ENCODE data around the gene ZNF333. TPM values are rescaled to one million over a fixed set of nuclear protein-coding genes. Genes with fewer than 3 reads are reported as not detected.

Gene ZNF333
- total RNA-seq: 10 to 100 TPM; 28.5 to 31.6 (median 29.4) TPM

DNA sequence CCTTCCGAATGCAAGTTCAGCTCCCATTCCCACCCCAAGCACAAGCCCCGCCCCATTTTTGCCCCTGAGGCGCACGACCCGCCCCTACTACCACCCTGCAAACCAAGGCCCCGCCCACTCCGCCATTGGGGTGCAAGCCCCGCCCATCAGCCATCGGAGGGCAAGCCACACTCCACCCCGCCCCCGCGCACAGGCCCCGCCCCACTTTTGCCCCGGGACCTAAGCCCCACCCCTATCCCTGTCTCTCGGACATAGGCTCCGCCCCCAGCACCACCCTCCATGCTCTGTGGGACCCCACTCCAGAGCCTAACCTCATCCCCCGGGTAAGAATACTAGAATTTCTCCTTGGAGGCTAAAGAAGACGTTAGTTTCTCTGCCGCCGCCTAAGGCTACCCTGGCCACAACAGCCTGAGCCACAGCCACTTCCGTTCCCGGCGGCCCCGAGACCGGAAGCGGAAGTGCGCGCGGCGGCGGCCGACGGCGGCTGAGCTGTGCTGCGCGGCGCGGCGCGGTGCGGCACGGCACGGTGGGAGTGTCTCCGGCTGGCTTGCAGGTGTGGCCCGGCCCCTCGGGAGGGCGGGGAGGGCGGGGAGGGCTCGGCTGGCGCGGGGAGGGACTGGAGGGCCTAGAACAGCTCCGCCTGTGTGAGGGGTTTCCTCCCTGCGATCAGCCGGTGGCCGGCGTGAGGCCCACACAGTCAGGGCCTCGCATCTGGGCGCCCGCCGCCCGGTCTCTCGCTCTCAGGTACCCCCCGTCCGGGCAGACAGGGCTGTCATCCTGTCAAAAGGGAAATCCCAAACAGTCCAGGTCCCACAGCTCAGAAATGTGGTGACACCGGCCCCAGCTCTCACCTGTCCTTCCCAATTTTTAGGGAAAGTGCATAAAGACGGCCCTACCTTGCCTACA lies at the start of gene ZNF333:
Gene ZNF333, plus strand, starts transcription at position 451 of the 906 bp plus-strand sequence. CDS start 3,444 bp downstream, outside the sequence.
- intact Hi-C loops (cut with DNase I; ENCODE audit: low total_unique reads): loop anchor here (10.0 kb wide), 1 partner anchor 125 kb away; no protein-coding TSS in a partner anchor
- Histone ChIP-seq H3K9me3 (no peaks in the 10 kb centered on the region), H3K27ac (peak within 1 kb of the TSS; percentile 93), H3K27me3 (no peaks in the 10 kb centered on the region), H3K4me3 (peak within 1 kb of the TSS; percentile 77 to 93 (median 82)), H3K4me1 (no peaks in the 10 kb centered on the region), H3K36me3 (no peaks in the 10 kb centered on the region)
- TF ChIP-seq POLR2A (IDR thresholded peaks at IDR 0.05): no peak
- TF ChIP-seq, protein P1, sequence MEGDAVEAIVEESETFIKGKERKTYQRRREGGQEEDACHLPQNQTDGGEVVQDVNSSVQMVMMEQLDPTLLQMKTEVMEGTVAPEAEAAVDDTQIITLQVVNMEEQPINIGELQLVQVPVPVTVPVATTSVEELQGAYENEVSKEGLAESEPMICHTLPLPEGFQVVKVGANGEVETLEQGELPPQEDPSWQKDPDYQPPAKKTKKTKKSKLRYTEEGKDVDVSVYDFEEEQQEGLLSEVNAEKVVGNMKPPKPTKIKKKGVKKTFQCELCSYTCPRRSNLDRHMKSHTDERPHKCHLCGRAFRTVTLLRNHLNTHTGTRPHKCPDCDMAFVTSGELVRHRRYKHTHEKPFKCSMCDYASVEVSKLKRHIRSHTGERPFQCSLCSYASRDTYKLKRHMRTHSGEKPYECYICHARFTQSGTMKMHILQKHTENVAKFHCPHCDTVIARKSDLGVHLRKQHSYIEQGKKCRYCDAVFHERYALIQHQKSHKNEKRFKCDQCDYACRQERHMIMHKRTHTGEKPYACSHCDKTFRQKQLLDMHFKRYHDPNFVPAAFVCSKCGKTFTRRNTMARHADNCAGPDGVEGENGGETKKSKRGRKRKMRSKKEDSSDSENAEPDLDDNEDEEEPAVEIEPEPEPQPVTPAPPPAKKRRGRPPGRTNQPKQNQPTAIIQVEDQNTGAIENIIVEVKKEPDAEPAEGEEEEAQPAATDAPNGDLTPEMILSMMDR (IDR thresholded peaks at IDR 0.05): no peak
- peak; percentile 45 to 74 (median 55) for TF ChIP-seq POLR2AphosphoS5 (IDR thresholded peaks at IDR 0.05)
- peak; percentile 92 to 94 for DNase-seq (ENCODE audit: low spot score in 2 of 2)

DNA sequence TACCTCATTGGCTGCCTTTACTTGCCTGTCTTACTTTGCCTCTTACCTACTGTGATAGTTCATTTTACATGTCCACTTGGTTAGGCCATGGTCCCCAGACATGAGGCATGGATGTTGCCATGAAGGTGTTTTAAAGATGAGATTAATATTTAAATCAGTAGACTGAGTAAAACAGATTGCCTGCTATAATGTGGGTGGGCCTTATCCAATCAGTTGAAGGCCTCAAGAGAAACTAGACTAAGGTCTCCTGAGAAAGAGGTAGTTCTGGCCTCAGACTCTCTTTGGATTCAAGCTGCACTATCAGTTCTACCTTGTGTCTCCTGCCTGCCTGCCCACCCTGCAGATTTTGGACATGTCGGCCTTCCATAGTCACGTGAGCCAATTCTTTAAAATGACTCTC lies 41.3 kb upstream of the ZNF333 start:
- Histone ChIP-seq H3K9me3 (no peaks in the 10 kb centered on the region), H3K27me3 (no peaks in the 10 kb centered on the region), H3K36me3 (no peaks in the 10 kb centered on the region), H3K27ac (no peak overlapping the region), H3K4me3 (no peak overlapping the region), H3K4me1 (no peaks in the 10 kb centered on the region)
- no peak for DNase-seq (ENCODE audit: low spot score in 2 of 2)
- TF ChIP-seq, protein P1 (IDR thresholded peaks at IDR 0.05): no peak
- TF ChIP-seq POLR2AphosphoS5 (IDR thresholded peaks at IDR 0.05) (no peak), POLR2A (IDR thresholded peaks at IDR 0.05) (no peak)
- intact Hi-C loops (cut with DNase I; ENCODE audit: low total_unique reads): no loop called here

DNA sequence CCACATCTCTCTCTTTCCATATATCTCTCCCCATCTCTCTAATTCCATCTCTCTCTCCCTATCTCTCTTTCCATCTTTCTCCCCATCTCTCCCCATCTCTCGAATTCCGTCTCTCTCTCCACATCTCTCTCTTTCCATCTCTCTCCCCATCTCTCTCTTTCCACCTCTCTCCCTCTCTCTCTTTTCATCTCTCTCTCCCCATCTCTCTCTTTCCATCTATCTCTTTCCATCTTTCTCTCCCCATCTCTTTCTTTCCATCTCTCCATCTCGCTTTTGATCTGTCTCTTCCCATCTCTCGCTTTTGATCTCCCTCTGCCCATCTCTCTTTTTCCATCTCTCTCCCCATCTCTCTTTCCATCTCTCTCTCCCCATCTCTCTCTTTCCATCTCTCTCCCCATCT lies 40.8 kb upstream of the ZNF333 start:
- no peaks in the 10 kb centered on the region for H3K36me3 ChIP-seq
- no peaks in the 10 kb centered on the region for H3K9me3 ChIP-seq
- DNase-seq (ENCODE audit: low spot score in 2 of 2): no peak
- H3K27ac ChIP-seq: no peak overlapping the region
- TF ChIP-seq POLR2A (IDR thresholded peaks at IDR 0.05): no peak
- TF ChIP-seq, protein P1 (IDR thresholded peaks at IDR 0.05): no peak
- TF ChIP-seq POLR2AphosphoS5 (IDR thresholded peaks at IDR 0.05): no peak
- intact Hi-C loops (cut with DNase I; ENCODE audit: low total_unique reads): no loop called here
- H3K4me3 ChIP-seq: no peak overlapping the region
- no peaks in the 10 kb centered on the region for H3K4me1 ChIP-seq
- no peaks in the 10 kb centered on the region for H3K27me3 ChIP-seq

DNA sequence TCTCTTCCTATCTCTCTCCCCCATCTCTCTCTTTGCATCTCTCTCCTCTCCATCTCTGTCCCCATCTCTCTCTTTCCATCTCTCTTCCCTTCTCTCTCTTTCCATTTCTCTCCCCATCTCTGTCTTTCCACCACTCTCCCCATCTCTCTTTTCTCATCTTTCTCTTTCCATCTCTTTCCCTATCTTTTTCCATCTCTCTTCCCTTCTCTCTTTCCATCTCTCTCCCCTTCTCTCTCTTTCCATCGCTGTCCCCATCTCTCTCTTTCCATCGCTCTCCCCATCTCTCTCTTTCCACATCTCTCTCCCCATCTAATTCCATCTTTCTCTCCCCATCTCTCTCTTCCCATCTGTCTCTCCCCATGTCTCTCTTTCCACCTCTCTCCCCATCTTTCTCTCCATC lies 39.7 kb upstream of the ZNF333 start:
- Histone ChIP-seq H3K36me3 (no peaks in the 10 kb centered on the region), H3K4me3 (no peak overlapping the region), H3K27ac (no peak overlapping the region), H3K27me3 (no peaks in the 10 kb centered on the region), H3K9me3 (no peaks in the 10 kb centered on the region), H3K4me1 (no peaks in the 10 kb centered on the region)
- no peak for TF ChIP-seq POLR2AphosphoS5 (IDR thresholded peaks at IDR 0.05)
- TF ChIP-seq, protein P1 (IDR thresholded peaks at IDR 0.05): no peak
- TF ChIP-seq POLR2A (IDR thresholded peaks at IDR 0.05): no peak
- no peak for DNase-seq (ENCODE audit: low spot score in 2 of 2)
- intact Hi-C loops (cut with DNase I; ENCODE audit: low total_unique reads): no loop called here
